ENCODE measurements around the gene PRKD3. TPM values are rescaled to one million over a fixed set of nuclear protein-coding genes. Genes with fewer than 3 reads are reported as not detected.
A peak's percentile ranks its signal among the peaks of the same experiment; 100 is the strongest.

Gene PRKD3
- total RNA-seq (2014; rRNA removed; shearing (Covaris generic)): 94.0 and 96.4 TPM in 2 replicates

DNA sequence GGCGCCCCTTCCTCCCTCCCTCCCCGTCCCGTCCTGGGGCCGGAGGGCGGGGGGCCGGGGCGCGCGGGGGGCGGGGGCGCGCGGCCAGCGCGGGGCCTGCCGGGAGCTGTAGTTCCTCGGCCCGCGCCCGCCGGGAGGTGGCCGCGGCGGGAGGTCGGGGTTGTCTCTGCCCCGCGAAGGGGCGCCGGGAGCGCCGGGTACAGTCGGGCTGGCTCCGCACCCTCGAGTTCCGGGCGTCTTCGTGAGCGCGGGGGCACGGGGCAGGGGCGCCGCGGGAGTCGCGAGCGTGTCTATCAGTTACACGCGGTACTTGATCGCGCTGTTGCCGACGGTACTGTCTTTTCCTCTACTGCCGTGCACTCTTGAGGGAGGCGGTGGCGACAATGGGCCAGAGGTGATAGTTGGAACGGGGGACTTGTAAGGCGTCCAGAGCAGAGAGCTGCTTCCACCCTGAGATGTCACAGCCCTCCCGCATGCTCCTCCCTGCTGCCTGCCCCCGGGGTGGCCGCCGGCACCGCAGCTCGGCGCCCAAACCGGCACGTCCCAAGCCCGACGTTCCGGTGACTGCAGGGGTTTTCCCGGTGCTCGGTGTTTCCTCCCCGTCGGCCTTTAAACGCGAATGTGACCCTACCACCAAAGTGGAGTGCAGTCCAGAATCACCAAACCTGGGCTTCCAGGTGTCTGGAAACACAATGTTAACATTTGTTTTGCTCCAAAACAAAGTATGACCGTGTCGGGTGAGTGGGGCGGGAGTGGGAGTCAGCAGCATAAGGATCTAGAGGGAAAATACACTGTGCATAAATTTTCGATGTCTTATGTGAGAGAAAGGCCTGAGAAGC is at the start of gene PRKD3:
TSS of gene PRKD3 (minus strand) at position 48 of the 839 bp plus-strand sequence. CDS start 8,309 bp downstream, outside the sequence.
- peak; percentile 61 for DNase-seq (ENCODE audit: low read depth)

DNA sequence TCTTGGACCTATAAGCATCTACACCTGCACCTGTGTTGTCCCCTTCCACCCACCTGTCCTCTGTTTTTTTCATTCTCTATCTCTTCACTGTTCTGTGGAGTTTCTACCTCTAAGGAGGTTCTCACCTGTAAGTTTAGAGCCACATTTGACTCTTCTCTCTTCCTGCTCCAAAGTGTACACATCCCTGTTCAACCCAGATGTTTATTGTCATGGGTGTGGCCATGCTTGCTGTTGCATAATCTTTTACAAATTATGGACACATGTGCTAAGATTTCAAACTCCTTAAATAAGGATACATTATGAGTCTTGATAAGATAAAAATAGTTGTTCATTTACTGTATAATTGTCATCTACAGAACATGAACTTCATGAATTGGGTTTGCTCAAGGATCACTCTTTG is 47.4 kb upstream of the PRKD3 start:
- no peak for DNase-seq (ENCODE audit: low read depth)

DNA sequence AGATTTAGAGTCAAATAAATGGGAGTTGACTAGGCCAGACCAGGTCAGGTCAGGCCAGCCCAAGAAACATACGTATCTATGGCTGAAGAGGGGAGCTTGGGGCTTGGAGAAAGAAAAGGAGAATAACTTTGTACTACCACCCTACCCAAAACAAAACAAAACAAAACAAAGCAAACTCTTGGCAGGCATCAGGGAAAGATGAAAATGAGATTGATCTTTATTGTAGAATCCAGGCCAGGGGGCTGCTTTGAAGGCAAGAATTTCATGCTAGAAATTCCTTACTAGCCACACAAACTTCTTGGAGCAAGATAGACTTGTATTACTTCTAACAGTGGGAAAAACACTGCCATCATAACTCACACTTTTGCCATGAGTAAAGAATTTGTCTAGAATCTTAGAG is 46.0 kb upstream of the PRKD3 start:
- no peak for DNase-seq (ENCODE audit: low read depth)

DNA sequence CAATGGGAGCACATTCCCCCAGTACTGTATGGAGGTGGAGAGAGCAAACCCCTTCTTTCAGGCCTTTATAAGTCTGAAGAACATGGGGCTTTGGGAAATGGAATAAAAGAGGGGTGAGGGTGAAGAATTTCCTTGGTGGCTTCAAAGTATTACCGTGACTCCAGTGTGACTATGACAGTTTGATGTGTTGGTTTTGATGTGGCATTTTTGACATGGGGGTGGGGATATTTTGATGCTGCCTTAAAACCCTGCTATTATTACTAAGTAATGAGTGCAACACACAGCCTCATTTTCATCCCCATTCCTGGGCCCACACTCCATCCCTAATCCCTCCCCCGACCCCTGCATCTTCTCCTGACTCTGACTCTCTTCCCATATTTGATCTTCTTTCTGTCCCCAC is 43.4 kb upstream of the PRKD3 start:
- DNase-seq (ENCODE audit: low read depth): no peak

DNA sequence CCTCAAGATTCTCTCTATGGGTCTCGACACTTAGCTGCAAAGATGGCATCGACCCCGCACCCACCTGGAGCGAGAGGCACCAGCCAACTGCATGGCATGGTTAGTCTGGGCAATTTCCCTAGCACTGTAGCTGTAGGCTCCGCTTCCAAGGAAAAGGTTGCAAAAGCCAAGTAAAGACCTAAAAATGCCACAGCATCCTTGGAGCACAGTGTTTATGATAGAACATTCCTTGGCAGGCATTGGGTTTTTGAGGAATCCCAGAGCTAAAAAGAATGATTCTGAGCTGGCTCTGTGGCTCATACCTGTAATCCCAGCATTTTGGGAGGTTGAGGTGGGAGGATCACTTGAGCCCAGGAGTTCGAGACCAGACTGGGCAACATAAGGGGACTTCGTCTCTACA is 42.7 kb upstream of the PRKD3 start:
- no peak for DNase-seq (ENCODE audit: low read depth)

DNA sequence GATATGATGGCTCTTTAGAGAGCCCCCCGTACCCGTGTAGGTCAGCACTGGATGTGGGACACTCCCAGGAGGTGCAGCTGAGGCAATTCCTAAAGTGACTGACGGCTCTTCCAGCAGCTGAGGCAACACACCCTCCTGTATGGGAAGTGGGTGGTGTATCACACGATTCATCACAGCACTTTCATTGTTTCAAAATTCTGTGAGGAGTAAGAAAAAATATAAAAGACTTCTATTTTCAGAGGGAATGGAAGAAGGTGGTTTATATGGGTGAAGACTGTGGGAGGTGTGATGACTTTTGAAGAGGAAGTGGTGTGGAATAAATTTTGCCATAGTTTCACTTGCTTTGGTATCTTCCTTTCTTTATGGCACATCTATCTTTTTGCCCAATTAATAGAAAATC is 42.1 kb upstream of the PRKD3 start:
- no peak for DNase-seq (ENCODE audit: low read depth)

DNA sequence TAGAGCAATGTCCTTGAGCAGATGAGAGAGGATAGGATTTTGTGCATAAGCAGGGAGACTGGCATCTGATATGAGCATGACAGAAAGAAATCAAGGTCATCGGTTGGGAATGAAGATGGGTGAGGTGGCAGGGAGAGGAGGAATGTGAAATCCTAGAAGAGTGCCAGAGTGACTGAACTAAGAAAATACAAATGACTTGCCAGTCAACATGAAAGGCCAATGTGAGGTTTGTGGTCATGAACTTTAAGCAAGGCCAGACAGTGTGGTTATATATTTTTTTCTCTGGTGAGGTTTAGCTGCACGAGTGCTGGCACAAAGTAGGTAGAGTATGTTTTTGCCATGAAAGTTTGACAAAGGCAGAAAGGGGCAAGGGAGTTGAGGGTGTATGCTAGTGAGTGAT is 41.0 kb upstream of the PRKD3 start:
- peak; percentile 90 for DNase-seq (ENCODE audit: low read depth)

DNA sequence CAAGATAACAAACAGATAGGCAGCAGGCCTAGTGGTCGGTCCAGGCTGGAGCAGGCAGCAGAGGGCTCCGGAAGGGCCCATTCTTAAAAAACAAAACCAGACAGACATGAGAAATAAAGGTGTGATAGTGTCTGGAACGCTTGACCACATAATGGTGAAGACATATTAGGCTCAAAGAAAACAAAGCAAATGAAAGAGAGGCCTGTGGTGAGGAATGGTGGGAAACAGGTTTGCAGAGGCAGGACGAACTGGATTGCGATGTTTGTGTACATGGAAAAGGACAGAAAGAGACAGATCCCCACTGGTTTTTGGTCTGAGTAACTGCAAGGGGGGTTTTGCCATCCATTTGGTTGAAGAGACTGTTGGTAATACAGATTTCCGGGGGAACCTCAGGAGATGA is 39.7 kb upstream of the PRKD3 start:
- no peak for DNase-seq (ENCODE audit: low read depth)

DNA sequence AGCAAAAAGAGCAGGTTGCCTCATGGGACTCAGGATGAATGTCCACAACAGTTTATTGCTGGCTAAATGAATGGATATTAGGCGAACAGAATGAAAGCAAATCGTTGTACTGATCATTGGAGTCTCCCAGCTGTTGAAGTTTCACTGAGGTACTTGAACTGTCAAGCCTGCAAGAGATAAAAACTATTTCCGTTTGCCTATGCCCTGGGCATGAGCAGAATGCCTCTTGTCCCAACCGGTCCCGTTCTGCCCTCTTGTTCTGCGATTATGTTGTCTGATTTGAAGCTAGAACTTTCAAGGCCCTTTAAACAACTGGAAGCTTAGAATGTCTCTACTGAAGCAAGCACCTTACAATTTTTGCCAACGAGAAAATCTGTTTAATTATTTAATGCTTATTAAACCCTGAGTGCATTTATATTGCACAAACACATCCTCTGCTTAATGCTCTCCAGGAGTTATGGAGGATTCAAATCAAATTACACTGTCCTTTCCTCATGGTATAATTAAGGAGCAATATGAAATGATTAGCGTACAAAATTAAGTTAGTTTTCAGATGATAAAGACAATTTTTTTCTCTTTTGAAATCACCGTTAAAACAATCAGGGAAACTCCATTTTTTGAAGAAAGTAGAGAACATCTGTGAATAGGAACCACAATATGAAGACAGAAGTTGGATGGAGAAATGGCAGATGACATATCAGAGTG is 37.5 kb upstream of the PRKD3 start:
- no peak for DNase-seq (ENCODE audit: low read depth)

DNA sequence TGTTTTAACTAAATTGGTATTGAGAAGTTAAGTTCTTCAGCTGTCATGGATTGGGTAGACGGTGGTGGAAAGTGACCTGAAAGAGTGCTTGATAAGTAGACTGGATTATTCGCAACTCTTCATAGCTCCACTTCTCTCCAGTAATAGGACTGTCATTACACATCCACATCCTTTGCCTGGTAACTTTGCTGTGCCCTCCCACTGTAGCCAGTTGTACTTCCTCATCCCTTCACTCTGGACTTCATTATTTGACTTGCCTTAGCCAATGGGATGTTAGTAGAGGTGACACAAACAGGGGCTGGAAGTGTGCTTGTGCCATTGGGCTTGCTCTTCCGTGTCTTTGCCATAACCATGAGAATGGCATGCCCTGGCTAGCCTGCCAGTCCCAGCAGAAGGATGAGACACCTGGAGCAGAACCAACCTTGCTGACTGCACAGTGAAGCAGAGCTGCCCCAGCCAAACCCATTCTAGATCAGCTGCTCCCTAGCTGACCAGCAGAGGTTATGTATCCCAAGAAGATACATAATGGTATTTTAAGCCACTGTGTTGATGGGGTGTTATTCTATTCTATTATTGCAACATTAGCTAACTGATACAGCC is 36.7 kb upstream of the PRKD3 start:
- no peak for DNase-seq (ENCODE audit: low read depth)

DNA sequence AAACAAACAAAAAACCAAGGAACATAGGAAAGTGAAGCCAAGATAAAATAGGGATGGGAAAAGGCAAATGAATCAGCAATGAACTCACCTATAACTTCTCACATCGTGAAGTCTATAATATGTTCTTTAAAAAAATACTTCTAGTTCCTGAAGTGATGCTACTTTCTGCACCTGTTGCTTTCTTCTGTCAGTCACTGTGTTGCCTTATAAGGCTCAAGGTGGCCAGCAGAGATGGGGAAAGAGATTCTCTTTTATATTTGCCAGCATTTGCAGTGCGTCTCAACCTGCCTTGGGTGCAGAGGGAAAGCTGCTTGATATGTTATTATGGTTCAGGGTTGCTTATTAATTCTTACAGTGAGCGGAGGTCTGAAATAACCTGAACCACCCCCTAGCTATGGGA is 33.8 kb upstream of the PRKD3 start:
- no peak for DNase-seq (ENCODE audit: low read depth)

DNA sequence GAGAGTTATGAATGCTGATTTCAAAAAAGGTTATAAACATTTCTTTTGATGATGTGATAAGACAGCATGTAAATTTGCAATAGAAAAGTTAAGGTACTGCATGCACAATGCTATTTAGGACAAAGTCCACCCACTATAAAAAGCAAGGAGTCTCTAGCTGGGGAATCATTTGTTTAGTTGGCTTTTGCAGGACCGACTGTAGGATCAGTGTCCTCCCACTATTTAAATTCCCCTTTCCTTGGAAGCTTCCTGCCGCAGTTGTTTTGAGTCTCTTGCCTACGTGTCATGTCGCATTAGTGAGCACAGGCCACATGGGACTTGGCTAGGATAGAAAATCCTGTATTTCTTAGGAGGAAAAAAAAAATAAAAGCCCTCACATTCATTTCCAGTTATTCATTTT is 32.9 kb upstream of the PRKD3 start:
- peak; percentile 19 for DNase-seq (ENCODE audit: low read depth)

DNA sequence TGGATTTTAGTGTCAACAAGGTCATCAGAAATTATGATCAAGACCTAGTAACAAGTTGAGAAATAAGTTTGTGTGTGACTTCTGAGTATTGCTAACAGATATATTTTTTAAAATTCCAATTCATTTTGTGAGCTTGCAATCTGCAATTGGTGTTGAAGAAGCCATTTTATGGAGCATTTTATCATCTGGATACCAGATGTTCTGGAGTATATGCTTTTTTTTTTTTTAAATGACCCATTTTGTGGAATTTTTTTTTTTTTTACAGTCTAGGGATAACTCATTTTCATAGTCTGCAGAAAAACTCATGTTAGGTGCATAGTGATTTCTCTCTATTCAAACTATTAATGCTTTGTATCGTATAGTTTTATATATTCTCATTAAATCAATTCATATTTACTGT is 32.4 kb upstream of the PRKD3 start:
- peak; percentile 53 for DNase-seq (ENCODE audit: low read depth)

DNA sequence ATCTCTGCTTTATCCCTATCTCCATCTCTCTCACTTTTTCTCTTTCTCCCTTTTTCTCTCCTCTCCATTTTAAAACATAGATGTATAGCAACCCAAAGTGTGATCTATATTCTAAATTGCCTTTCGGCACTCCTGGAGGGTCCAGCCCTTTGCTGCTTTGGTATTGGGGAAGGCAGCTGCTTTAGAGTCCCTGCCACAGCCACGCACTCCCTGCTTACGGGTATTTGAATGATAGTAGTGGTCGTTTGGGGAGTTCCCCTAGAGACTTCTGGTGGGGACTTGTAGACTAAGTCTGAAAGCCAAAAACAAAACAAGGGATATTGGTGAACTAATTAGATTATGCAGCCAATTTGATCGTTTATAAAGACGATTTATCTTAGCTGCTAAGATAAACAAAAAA is 31.7 kb upstream of the PRKD3 start:
- no peak for DNase-seq (ENCODE audit: low read depth)

DNA sequence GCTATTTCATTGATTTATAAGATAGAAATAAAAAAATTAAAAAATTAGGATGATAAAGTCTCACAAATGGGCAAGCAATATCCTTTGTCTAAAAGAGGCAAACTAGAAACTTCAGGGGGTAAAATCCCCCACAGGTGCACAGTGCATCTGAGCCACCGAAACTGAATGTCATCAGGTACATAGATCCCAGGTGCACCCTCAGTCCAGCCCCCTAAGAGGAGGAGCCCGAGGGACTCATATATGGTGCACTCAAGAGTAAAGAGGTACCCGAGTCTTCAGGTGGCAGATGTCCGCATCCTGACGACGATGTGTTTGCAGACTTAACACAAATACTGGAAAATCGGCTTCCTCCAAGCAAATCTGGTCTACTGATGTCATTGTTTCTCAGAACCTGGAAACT is 31.1 kb upstream of the PRKD3 start:
- DNase-seq (ENCODE audit: low read depth): no peak

DNA sequence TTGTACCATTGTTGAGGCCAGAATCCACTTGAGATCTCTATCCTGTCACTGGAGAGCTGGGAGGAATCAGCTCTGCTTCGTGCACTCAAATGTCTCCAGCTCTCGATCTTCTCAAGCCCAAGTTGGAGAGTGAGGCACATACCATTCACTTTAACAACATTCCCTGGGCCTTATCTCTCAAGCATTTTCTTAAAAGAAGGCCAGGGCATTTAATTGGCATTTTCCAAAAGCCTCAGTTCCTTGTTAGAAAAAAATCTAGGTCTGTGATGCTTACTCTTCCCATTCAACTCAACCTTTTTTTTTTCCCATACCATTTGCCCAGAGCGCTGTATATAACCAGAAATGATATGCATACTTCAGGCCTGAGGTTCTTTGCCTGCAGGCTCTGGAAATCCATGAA is 29.9 kb upstream of the PRKD3 start:
- no peak for DNase-seq (ENCODE audit: low read depth)

DNA sequence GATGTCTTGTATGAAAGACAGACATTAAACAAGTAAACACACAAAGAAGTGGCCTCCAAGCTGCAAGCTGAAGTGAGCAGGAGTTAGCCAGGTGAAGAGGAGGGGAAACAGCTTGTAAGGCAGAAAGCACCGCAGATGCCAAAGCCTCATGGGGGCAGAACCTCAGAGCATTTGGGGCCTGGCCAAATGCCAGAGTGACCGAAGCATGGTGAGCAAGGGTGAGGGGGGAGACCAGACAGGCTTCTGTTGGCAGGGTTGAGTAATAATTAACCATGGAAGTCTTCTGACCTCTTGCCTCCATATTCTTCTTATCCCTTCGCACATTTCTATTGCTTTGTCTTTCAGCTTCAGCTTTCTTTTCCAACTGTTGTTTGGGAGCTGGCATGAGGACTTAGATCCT is 25.4 kb upstream of the PRKD3 start:
- DNase-seq (ENCODE audit: low read depth): peak; percentile 64

DNA sequence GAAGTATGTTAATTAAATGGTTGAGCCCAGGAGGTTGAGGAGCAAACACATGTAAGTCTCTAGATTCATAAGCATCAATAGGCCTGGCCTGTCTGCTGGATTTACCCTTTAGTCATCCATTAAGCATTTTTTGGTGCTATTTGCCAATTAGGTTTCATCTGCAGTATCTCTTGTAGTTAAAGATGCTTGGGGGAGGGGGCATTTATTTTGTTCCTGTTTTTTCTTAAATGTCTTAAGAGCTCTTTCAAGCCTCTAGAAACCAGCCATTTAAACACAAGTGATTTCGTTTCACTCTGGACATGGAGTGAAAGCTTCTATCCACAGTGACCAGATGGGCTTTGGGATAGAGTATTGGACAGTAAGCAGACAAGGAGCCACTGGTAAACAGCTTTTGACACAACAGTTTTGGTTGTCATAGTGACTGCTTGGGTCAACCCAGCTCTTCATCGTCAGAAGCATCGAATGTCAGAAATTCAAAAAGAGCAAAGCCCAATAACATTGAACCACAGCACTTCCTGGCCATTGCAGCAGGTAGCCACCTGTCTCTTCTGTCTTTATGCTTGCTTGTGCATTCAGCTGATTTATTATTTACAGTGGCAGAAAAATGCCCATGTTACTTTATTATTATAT is 24.7 kb upstream of the PRKD3 start:
- no peak for DNase-seq (ENCODE audit: low read depth)

DNA sequence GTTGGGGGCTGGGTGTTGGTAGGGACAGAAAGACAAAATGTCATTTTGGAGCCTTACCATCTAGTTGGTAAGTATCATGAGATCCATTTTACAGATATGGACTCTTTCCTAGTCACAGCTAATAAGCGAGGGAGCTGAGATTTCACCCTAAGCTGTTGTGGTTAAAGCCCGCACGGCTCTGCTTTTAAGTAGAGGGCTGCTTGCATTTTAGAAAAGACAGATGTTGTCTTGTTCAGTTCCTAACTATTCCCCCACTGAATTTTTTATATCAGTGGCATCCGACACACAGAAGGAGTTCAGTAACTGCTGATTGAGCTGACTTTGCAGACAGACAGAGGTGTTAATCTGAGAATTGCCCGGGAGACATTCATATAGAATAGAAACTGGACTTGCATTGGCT is 23.5 kb upstream of the PRKD3 start:
- DNase-seq (ENCODE audit: low read depth): peak; percentile 47

DNA sequence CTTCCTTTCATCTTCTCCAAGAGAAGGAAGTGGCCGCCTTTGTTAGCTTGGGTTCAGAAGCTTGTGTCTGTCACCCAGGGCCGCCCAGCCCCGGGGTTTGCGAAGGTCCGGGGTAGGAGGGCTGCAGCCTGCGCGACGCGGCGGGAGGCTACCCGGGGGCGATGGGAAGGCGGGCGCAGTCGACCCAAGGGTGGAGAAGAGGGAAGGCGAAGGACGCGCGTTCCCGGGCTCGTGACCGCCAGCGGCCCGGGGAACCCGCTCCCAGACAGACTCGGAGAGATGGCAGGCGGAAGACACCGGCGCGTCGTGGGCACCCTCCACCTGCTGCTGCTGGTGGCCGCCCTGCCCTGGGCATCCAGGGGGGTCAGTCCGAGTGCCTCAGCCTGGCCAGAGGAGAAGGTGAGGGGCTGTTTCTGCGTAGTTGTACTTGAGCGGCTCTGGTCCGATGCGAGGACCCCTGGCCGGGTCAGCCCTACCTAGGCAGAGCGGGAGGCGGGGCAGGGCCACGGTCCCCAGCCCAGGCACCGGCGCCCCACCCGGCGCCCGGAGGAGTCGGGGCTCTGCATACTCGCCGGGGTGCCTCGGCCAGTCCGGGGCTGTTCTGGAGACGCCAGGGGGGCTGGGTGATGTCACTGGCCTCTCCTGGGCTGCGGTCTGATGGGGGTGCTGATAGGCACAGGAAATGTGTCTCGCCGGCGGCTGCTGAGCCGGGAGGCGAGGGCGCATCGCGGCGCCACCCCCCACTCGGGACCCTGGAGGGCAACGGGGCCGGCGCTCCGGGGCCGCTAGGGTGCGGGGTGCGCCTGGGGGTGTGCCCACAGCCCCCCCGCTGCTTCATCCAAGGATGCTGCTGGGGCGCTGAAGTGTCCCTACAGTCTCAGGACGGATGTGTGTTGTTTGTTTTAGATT is 20.1 kb upstream of the PRKD3 start, which contains the start of gene QPCT:
TSS of gene QPCT (plus strand) at position 178 of the 909 bp plus-strand sequence. CDS start at position 280, 102 bp downstream.
- DNase-seq (ENCODE audit: low read depth): peak; percentile 78
